GM13976 (cell line): ENCODE data around the gene ZFP30.
"Not testable (repeated sequence)": the region's sequence is repeated elsewhere in the genome, so short reads cannot be mapped to it uniquely, and the experiment has no call there.

Experiments
- DNase-seq: peaks from one replicate; pipeline ENCODE4 v3.0.0; 2012; ENCODE audit warnings: low spot score
- in situ Hi-C: fragments of 300-500 bp; cut with MboI; formaldehyde crosslinking; loops from one replicate; pipeline ENCODE4 v1.12.0; 2022; ENCODE audit warnings: low sequenced_read_pairs, mixed read lengths, inconsistent platforms; ENCODE audit not compliant: unreplicated experiment
- TF ChIP-seq, protein P1 (sequence below): IDR thresholded peaks from 2 replicates; pipeline ENCODE4 v1.5.1; 2012; ENCODE audit warnings: borderline replicate concordance, mild to moderate bottlenecking; ENCODE audit not compliant: insufficient read depth; ENCODE audit errors: extremely low read depth, missing control alignments, control extremely low read depth

Gene ZFP30

GRCh38 chr19:37683520-37683919 is 28.3 kb upstream of the ZFP30 start:
- in situ Hi-C loops, result no loop called here
- TF ChIP-seq, protein P1, sequence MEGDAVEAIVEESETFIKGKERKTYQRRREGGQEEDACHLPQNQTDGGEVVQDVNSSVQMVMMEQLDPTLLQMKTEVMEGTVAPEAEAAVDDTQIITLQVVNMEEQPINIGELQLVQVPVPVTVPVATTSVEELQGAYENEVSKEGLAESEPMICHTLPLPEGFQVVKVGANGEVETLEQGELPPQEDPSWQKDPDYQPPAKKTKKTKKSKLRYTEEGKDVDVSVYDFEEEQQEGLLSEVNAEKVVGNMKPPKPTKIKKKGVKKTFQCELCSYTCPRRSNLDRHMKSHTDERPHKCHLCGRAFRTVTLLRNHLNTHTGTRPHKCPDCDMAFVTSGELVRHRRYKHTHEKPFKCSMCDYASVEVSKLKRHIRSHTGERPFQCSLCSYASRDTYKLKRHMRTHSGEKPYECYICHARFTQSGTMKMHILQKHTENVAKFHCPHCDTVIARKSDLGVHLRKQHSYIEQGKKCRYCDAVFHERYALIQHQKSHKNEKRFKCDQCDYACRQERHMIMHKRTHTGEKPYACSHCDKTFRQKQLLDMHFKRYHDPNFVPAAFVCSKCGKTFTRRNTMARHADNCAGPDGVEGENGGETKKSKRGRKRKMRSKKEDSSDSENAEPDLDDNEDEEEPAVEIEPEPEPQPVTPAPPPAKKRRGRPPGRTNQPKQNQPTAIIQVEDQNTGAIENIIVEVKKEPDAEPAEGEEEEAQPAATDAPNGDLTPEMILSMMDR, result no peak
- no peak for DNase-seq

- in situ Hi-C loops, result no loop called here
- no peak for DNase-seq
Measured at GRCh38 chr19:37669450-37669914, 14.2 kb upstream of the ZFP30 start.

GRCh38 chr19:37657157-37657556 is 1.9 kb upstream of the ZFP30 start:
- in situ Hi-C loops, result not testable (repeated sequence)

More at GRCh38 chr19:37669450-37669914, 14.2 kb upstream of the ZFP30 start:
- TF ChIP-seq, protein P1, result no peak

GRCh38 chr19:37655689-37656371 is 565 bp upstream of the ZFP30 start:
- in situ Hi-C loops, result no loop called here
- TF ChIP-seq, protein P1, result no peak
- DNase-seq, result peak; percentile 88

More at GRCh38 chr19:37657157-37657556, 1.9 kb upstream of the ZFP30 start:
- not testable (repeated sequence) for DNase-seq

- peak; percentile 66 for DNase-seq
- in situ Hi-C loops, result no loop called here
Measured at GRCh38 chr19:37654629-37655300, 500 bp downstream of the ZFP30 start.

DNA sequence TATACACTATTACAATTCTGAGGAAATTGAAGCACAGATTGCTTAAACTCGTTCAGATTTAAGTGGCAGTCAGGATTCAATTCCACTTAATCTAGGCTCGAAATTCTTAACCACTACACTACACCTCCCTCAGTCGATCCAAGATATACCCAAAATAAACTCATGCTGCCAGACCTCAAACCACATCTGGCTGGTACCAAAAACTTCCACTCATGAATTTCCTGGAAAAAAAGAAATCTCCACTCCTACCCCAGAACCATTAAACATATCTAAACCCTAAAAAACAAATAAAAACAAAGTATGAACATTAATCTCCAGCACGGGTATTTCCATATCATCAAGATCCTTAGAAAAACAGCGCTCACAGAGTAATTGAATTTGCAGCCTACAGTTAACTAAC is 1.1 kb downstream of the ZFP30 start:
- TF ChIP-seq, protein P1, result no peak
- DNase-seq, result no peak
- in situ Hi-C loops, result no loop called here

More at GRCh38 chr19:37654629-37655300, 500 bp downstream of the ZFP30 start:
- TF ChIP-seq, protein P1, result no peak
